CD4-positive, alpha-beta T cell treated with Interleukin-4 for 1 hour (primary cell): ENCODE data around the gene CRISPLD2.
"Not testable (repeated sequence)": the region's sequence is repeated elsewhere in the genome, so short reads cannot be mapped to it uniquely, and the experiment has no call there.

ENCODE experiments used
- DNase-seq, 2 donors: peaks; one replicate each; pipeline ENCODE4 v3.0.0-alpha.2; 2020 to 2022

CRISPLD2 gene

GRCh38 chr16:84864326-84864955, 44.7 kb downstream of the CRISPLD2 start:
- DNase-seq = no peak

GRCh38 chr16:84867696-84868095, 47.9 kb downstream of the CRISPLD2 start:
- DNase-seq = no peak

- no peak for DNase-seq
These were observed 48.5 kb downstream of the CRISPLD2 start for GRCh38 chr16:84868328-84868727.

GRCh38 chr16:84868829-84869472, 49.2 kb downstream of the CRISPLD2 start:
- DNase-seq = no peak

GRCh38 chr16:84869473-84869845, 49.7 kb downstream of the CRISPLD2 start:
- DNase-seq = no peak

GRCh38 chr16:84872971-84873370, 53.2 kb downstream of the CRISPLD2 start:
- DNase-seq = not testable (repeated sequence)

GRCh38 chr16:84874004-84874435, 54.2 kb downstream of the CRISPLD2 start:
- no peak for DNase-seq

- no peak for DNase-seq
These were observed 54.8 kb downstream of the CRISPLD2 start for GRCh38 chr16:84874553-84874952.

- DNase-seq = no peak
These were observed 55.2 kb downstream of the CRISPLD2 start for GRCh38 chr16:84874983-84875382.

- DNase-seq = no peak
These were observed 56.1 kb downstream of the CRISPLD2 start for GRCh38 chr16:84875846-84876245.

- no peak for DNase-seq
These were observed 57.3 kb downstream of the CRISPLD2 start for GRCh38 chr16:84876873-84877606.

GRCh38 chr16:84878770-84879169, 59.0 kb downstream of the CRISPLD2 start:
- DNase-seq = no peak

- no peak for DNase-seq
These were observed 60.0 kb downstream of the CRISPLD2 start for GRCh38 chr16:84879569-84880487.

- DNase-seq = no peak
These were observed 62.1 kb downstream of the CRISPLD2 start for GRCh38 chr16:84881702-84882521.

- DNase-seq = no peak
These were observed 63.5 kb downstream of the CRISPLD2 start for GRCh38 chr16:84883301-84883700.

GRCh38 chr16:84884246-84884595, 64.4 kb downstream of the CRISPLD2 start:
- DNase-seq = no peak

- DNase-seq = no peak
These were observed 65.0 kb downstream of the CRISPLD2 start for GRCh38 chr16:84884596-84885341.

- no peak for DNase-seq
These were observed 65.6 kb downstream of the CRISPLD2 start for GRCh38 chr16:84885342-84885910.

- no peak for DNase-seq
These were observed 66.8 kb downstream of the CRISPLD2 start for GRCh38 chr16:84886497-84887090.

- DNase-seq = no peak
These were observed 67.4 kb downstream of the CRISPLD2 start for GRCh38 chr16:84887207-84887606.

- no peak for DNase-seq
These were observed 68.7 kb downstream of the CRISPLD2 start for GRCh38 chr16:84888450-84888849.
